Activated naive CD4-positive, alpha-beta T cell treated with anti-CD3 and anti-CD28 coated beads, Interleukin-2, amount 50 U/mL, for 72 hours (primary cell): ENCODE measurements around the gene CCDC102B. TPM values are rescaled to one million over a fixed set of nuclear protein-coding genes. Genes with fewer than 3 reads are reported as not detected.

Experiments
- ATAC-seq, 2 donors: fragments of 150-1000 bp; cut with Tn5 transposase; 2 replicates each; pipeline ENCODE4 v1.10.0; 2021; ENCODE audit warnings: mild to moderate bottlenecking in 2 of 2, moderate library complexity in 2 of 2
- DNase-seq, 2 donors: peaks; one replicate each; pipeline ENCODE4 v3.0.0; 2021 to 2022; ENCODE audit warnings: low spot score in 2 of 2
- H3K27ac Mint-ChIP-seq, 2 donors: one replicate each; pipeline ENCODE4 v1.8.0; 2022; ENCODE audit warnings: mild to moderate bottlenecking in 2 of 2, mixed read lengths in 2 of 2
- H3K36me3 Mint-ChIP-seq, 2 donors: one replicate each; pipeline ENCODE4 v1.8.0; 2022; ENCODE audit warnings: mixed read lengths in 2 of 2
- H3K9me3 Mint-ChIP-seq, 2 donors: one replicate each; pipeline ENCODE4 v1.8.0; 2022; ENCODE audit warnings: mixed read lengths in 2 of 2
- total RNA-seq, 2 donors: library from RNA; stranded (reverse); gene quantifications; one replicate each; pipeline ENCODE4 v1.2.3, GENCODE V29; 2022

Gene CCDC102B
- total RNA-seq, 2 donors from 2014 or later = 2.5 to 3.5 TPM

GRCh38 chr18:69064063-69064462 is 266.2 kb downstream of the CCDC102B start:
- no peak for DNase-seq
- ATAC-seq = no peak
- Mint-ChIP-seq H3K9me3 (peaks cover 0 to 3% of the 10 kb centered on the region in 2 donors), H3K36me3 (no peaks in the 10 kb centered on the region), H3K27ac (no peak overlapping the region)

- Mint-ChIP-seq H3K27ac (no peak overlapping the region), H3K36me3 (no peaks in the 10 kb centered on the region), H3K9me3 (no peaks in the 10 kb centered on the region)
- no peak for DNase-seq
- no peak for ATAC-seq
Measured at GRCh38 chr18:69067048-69067447, 269.2 kb downstream of the CCDC102B start.

- no peak for ATAC-seq
- no peak for DNase-seq
- H3K36me3 Mint-ChIP-seq = no peaks in the 10 kb centered on the region
- H3K27ac Mint-ChIP-seq = no peak overlapping the region
- no peaks in the 10 kb centered on the region for H3K9me3 Mint-ChIP-seq
Measured at GRCh38 chr18:69071680-69072079, 273.8 kb downstream of the CCDC102B start.

- DNase-seq (no peak), ATAC-seq (no peak)
- Mint-ChIP-seq H3K9me3 (peaks cover 0 to 4% of the 10 kb centered on the region in 2 donors), H3K27ac (no peak overlapping the region), H3K36me3 (no peaks in the 10 kb centered on the region)
Measured at GRCh38 chr18:69081846-69082245, 284.0 kb downstream of the CCDC102B start.

GRCh38 chr18:69082499-69082898 is 284.6 kb downstream of the CCDC102B start:
- no peak overlapping the region for H3K27ac Mint-ChIP-seq
- no peaks in the 10 kb centered on the region for H3K9me3 Mint-ChIP-seq
- DNase-seq (no peak), ATAC-seq (no peak)
- H3K36me3 Mint-ChIP-seq = no peaks in the 10 kb centered on the region

GRCh38 chr18:69085951-69086350 is 288.1 kb downstream of the CCDC102B start:
- ATAC-seq = no peak
- no peaks in the 10 kb centered on the region for H3K9me3 Mint-ChIP-seq
- no peaks in the 10 kb centered on the region for H3K36me3 Mint-ChIP-seq
- DNase-seq = no peak
- H3K27ac Mint-ChIP-seq = no peak overlapping the region

- Mint-ChIP-seq H3K36me3 (no peaks in the 10 kb centered on the region), H3K9me3 (no peaks in the 10 kb centered on the region), H3K27ac (no peak overlapping the region)
- ATAC-seq (no peak), DNase-seq (no peak)
Measured at GRCh38 chr18:69088973-69089372, 291.1 kb downstream of the CCDC102B start.

GRCh38 chr18:69097349-69097748 is 299.5 kb downstream of the CCDC102B start:
- H3K36me3 Mint-ChIP-seq = no peaks in the 10 kb centered on the region
- no peak for ATAC-seq

GRCh38 chr18:69102959-69103358 is 305.1 kb downstream of the CCDC102B start:
- Mint-ChIP-seq H3K36me3 (no peaks in the 10 kb centered on the region), H3K27ac (no peak overlapping the region), H3K9me3 (peaks cover 0 to 5% of the 10 kb centered on the region in 2 donors)
- no peak for DNase-seq
- no peak for ATAC-seq

More at GRCh38 chr18:69097349-69097748, 299.5 kb downstream of the CCDC102B start:
- Mint-ChIP-seq H3K27ac (no peak overlapping the region), H3K9me3 (no peaks in the 10 kb centered on the region)
- no peak for DNase-seq

Other genes starting within 250 kb of the CCDC102B start
- gene TMX3, start 83.0 kb upstream of the CCDC102B start, total RNA-seq = 10 to 100 TPM; 44.0 to 52.7 TPM